Measurements from ENCODE around the gene COX18.

COX18 gene

DNA sequence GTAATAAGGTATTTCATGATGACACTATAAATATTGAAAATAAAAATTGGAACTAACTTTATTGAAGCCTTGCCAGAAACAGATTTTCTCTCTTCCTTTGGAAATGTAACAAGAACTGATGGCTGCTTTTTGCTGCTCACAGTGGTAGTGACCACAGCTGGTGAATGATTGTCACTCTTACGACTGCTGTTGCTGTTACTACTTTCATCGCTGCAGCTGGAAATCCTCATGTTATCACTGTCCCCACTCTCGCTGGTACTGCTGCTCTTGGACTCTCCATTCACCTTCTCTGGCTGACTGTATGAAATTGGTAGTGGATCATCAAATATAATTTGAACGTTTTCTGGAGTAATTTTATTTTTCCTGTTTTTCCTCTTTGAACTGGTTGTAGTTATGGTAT lies 28.5 kb upstream of the COX18 start:
- TF ChIP-seq, protein P1, sequence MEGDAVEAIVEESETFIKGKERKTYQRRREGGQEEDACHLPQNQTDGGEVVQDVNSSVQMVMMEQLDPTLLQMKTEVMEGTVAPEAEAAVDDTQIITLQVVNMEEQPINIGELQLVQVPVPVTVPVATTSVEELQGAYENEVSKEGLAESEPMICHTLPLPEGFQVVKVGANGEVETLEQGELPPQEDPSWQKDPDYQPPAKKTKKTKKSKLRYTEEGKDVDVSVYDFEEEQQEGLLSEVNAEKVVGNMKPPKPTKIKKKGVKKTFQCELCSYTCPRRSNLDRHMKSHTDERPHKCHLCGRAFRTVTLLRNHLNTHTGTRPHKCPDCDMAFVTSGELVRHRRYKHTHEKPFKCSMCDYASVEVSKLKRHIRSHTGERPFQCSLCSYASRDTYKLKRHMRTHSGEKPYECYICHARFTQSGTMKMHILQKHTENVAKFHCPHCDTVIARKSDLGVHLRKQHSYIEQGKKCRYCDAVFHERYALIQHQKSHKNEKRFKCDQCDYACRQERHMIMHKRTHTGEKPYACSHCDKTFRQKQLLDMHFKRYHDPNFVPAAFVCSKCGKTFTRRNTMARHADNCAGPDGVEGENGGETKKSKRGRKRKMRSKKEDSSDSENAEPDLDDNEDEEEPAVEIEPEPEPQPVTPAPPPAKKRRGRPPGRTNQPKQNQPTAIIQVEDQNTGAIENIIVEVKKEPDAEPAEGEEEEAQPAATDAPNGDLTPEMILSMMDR (IDR thresholded peaks at IDR 0.05; ENCODE audit: control insufficient read depth, insufficient read depth, low read depth, low read length, missing control alignments), result no peak
- no peak for DNase-seq (ENCODE audit: low read depth)
- no peak overlapping the region for H3K4me3 ChIP-seq (ENCODE audit: control insufficient read depth, low read depth, low read length)

DNA sequence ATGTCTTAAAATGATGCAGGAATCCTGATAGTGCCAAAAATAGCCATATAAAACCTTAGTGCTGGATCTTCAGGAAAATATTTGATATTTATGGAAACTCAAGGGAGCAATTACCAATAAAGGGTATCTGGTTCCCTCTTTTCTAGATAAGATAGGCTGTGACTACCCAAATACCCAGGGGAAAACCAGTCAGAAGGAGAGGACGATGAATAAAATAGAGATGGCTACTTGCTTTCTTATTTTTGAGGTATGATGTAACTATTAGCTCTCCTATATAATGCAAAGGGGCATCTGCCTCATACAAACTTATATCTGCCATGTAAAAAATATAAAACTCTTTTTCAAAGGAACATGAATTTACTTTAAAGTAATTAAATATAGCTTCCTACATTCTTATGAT lies 23.4 kb upstream of the COX18 start:
- TF ChIP-seq, protein P1 (IDR thresholded peaks at IDR 0.05; ENCODE audit: control insufficient read depth, insufficient read depth, low read depth, low read length, missing control alignments), result no peak
- no peak for DNase-seq (ENCODE audit: low read depth)
- H3K4me3 ChIP-seq (ENCODE audit: control insufficient read depth, low read depth, low read length), result no peak overlapping the region

DNA sequence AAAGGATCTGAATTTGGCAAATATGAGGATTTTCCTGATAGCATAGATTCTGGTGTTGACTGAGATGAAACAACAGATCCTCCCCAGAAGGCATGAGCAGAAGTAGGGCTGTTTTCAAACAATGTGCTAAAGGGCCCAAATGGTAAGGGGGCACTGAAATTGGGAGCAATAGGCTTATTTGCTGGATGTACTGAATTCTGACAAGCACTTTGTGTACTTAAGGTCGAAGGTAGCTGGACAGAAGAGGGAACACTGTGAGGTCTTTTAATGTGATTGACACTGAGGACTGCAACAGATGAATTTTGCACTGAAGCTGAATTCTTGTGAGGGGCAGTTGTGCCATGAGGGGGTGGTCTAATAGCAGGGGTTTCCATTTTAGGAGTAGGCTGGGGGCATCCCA lies 21.2 kb upstream of the COX18 start:
- TF ChIP-seq, protein P1 (IDR thresholded peaks at IDR 0.05; ENCODE audit: control insufficient read depth, insufficient read depth, low read depth, low read length, missing control alignments), result no peak
- no peak overlapping the region for H3K4me3 ChIP-seq (ENCODE audit: control insufficient read depth, low read depth, low read length)
- no peak for DNase-seq (ENCODE audit: low read depth)

DNA sequence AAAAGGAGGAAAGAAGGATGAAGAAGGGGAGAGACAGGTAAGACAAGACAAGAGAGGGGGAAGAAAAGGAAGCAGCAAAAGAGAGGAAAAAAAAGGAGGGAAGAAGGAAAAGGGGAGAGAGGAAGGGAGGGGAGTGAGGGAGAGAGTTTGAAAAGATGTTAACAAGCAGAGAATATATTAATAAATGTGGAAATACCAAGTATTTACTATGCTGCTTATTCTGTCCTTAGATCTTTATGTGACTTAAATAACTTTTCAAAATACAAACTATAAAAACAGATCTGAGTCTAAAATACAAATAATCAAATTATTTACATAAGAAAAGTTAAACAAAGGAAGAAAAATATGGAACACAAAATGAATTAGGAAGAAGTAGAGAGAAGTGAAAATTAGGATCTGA lies 18.4 kb upstream of the COX18 start:
- no peak for DNase-seq (ENCODE audit: low read depth)
- no peak overlapping the region for H3K4me3 ChIP-seq (ENCODE audit: control insufficient read depth, low read depth, low read length)
- TF ChIP-seq, protein P1 (IDR thresholded peaks at IDR 0.05; ENCODE audit: control insufficient read depth, insufficient read depth, low read depth, low read length, missing control alignments), result no peak

DNA sequence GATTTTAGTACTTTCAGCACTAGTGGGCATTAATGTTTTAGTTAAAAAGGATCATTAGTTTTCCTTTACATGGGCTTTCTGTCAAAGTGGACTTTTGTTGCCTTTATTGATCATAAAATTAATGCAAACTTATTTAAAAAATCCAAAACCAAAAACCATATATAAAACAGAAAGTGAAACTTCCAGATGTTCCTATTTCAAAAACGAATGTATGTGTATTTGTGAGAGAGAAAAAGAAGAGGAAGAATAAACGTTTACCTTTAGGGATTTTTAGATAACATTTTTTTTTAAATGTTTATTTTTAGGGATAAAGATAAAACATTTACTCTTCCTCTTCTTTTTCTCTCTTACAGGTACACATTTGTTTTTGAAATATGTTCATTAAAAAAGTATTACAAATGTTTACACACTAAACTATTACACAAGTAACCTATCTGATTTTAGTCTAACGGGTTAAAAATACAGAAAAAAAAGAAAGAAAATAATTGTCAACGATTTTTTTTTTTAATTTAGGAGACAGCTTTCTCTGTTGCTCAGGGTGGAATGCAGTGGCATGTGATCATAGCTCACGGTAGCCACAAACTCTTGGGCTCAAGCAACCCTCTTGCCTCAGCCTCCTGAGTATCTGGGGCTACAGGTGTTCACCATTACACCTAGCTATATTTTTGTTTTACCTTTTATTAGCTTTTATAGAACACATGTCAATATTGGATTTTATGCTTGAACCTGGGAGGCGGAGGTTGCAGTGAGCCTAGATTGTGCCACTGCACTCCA lies 16.8 kb upstream of the COX18 start:
- no peak overlapping the region for H3K4me3 ChIP-seq (ENCODE audit: control insufficient read depth, low read depth, low read length)
- TF ChIP-seq, protein P1 (IDR thresholded peaks at IDR 0.05; ENCODE audit: control insufficient read depth, insufficient read depth, low read depth, low read length, missing control alignments), result no peak
- DNase-seq (ENCODE audit: low read depth), result no peak

- TF ChIP-seq, protein P1 (IDR thresholded peaks at IDR 0.05; ENCODE audit: control insufficient read depth, insufficient read depth, low read depth, low read length, missing control alignments), result no peak
- no peak overlapping the region for H3K4me3 ChIP-seq (ENCODE audit: control insufficient read depth, low read depth, low read length)
- no peak for DNase-seq (ENCODE audit: low read depth)
Observed at GRCh38 chr4:73080789-73081188, 11.3 kb upstream of the COX18 start.

All from AG09309 (cell line).